ENCODE measurements around the gene ISM1. TPM values are rescaled to one million over a fixed set of nuclear protein-coding genes. Genes with fewer than 3 reads are reported as not detected.

Gene ISM1
- total and polyA plus RNA-seq, 2 of the 13 experiments (the other 11 are each of a cell fraction or from before 2014, with no cell fraction given): 0.40 to 1.4 TPM

DNA sequence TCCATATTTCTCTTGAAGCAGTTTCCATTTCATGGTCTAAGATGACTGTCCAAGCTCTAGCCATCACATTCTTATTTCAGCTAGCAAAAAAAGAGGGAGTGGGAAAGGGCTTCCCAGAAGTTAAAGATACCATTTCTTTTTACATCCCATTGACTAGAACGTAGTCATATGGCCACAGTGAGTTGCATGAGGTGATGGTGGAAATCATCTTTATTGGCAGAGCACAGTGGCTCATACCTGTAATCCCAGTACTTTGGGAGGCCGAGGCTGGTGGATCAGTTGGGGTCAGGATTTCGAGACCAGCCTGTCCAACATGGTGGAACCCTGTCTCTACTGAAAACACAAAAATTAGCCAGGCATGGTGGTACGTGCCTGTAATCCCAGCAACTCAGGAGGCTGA is 99.6 kb downstream of the ISM1 start:
- ATAC-seq (no peak), DNase-seq (ENCODE audit: low spot score) (no peak), FAIRE-seq (no peak)
- TF ChIP-seq ZNF317 (CRISPR knock-in tag; IDR thresholded peaks at IDR 0.05) (0 out of 2 replicates have a peak, but pooled peaks have one; percentile 57), THAP11 (CRISPR knock-in tag; IDR thresholded peaks at IDR 0.05) (no peak), NFRKB (IDR thresholded peaks at IDR 0.05) (no peak), ZNF34 (CRISPR knock-in tag; IDR thresholded peaks at IDR 0.05; ENCODE audit: borderline replicate concordance) (no peak)
- TF ChIP-seq, protein P1, sequence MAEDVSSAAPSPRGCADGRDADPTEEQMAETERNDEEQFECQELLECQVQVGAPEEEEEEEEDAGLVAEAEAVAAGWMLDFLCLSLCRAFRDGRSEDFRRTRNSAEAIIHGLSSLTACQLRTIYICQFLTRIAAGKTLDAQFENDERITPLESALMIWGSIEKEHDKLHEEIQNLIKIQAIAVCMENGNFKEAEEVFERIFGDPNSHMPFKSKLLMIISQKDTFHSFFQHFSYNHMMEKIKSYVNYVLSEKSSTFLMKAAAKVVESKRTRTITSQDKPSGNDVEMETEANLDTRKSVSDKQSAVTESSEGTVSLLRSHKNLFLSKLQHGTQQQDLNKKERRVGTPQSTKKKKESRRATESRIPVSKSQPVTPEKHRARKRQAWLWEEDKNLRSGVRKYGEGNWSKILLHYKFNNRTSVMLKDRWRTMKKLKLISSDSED (CRISPR knock-in tag; IDR thresholded peaks at IDR 0.05): no peak
- H3K9ac ChIP-seq (ENCODE audit: insufficient read depth, low read depth, low read length): no peak overlapping the region
- intact Hi-C loops (cut with micrococcal nuclease; ENCODE audit: unreplicated experiment): loop anchor here (10.0 kb wide), 1 partner anchor 464 kb away; the partner anchor contains the start of genes ESF1 and NDUFAF5
- H3K36me3 ChIP-seq (replicated peaks in 1 of 2; ENCODE audit: control insufficient read depth in 1 of 2, insufficient read depth in 2 of 2, low read length in 2 of 2): no peaks in the 10 kb centered on the region
- H3K4me2 ChIP-seq (ENCODE audit: low read depth, low read length): no peak overlapping the region
- H2AFZ ChIP-seq (ENCODE audit: low read length): no peak overlapping the region
- H3K4me3 ChIP-seq (replicated peaks in 1 of 3; ENCODE audit: insufficient read depth in 1 of 3, low read depth in 2 of 3, low read length in 3 of 3): no peak overlapping the region
- BruUV-seq (replicated peaks): no TSS peak
- H3K27ac ChIP-seq (ENCODE audit: extremely low read length, insufficient read depth, low read length): no peak overlapping the region
- in situ Hi-C loops (cut with HindIII; ENCODE audit: extremely low pct_ligation_motif_present, low pct_unique_long_range_greater_than_20kb): loop anchor here (5.0 kb wide), 1 partner anchor 227 kb away; no protein-coding TSS in a partner anchor
- H3K4me1 ChIP-seq (ENCODE audit: insufficient read depth, low read length): peaks cover 37% of the 10 kb centered on the region
- ChIA-PET CTCF (ENCODE audit: low intra/inter-chr PET ratio, low total read pairs) (no interaction called here), POLR2A (interaction anchor here (0.7 kb wide), 1 partner anchor 121 kb away, joined by 4 read pairs; no protein-coding TSS in a partner anchor)
- no peaks in the 10 kb centered on the region for H3K79me2 ChIP-seq (ENCODE audit: insufficient read depth, low read length)
- WGBS (ENCODE audit: low lambda C conversion rate): 73% methylated on average over 4 of the region's 4 CpGs
- H3K9me3 ChIP-seq (ENCODE audit: low read length): peaks cover 15% of the 10 kb centered on the region
- no peaks in the 10 kb centered on the region for H4K20me1 ChIP-seq (ENCODE audit: insufficient read depth, low read length)
- no peaks in the 10 kb centered on the region for H3K27me3 ChIP-seq (ENCODE audit: control insufficient read depth in 1 of 2, insufficient read depth in 2 of 2, low read length in 2 of 2)

DNA sequence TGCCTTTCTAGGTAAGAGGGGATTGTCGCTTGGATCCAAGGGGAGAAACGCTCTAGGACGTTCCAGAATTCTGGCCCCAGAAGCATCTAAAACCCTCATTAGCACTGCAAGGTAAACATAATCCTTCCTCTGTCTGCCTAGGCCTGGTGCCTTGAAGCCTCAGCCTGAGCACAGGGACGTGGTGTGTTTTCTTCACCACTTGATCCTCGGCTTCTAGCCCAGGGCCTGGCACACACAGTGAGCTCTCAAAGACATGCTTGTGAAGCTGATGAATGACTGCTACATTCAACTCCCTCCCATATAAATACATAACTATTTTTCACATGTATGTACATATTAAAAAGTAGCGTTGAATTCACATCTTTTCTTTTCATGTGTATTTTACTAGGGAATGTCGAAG is 100.3 kb downstream of the ISM1 start:
- no peaks in the 10 kb centered on the region for H3K36me3 ChIP-seq (replicated peaks in 1 of 2; ENCODE audit: control insufficient read depth in 1 of 2, insufficient read depth in 2 of 2, low read length in 2 of 2)
- WGBS (ENCODE audit: low lambda C conversion rate): 80% methylated on average over 7 of the region's 7 CpGs
- TF ChIP-seq, protein P2, sequence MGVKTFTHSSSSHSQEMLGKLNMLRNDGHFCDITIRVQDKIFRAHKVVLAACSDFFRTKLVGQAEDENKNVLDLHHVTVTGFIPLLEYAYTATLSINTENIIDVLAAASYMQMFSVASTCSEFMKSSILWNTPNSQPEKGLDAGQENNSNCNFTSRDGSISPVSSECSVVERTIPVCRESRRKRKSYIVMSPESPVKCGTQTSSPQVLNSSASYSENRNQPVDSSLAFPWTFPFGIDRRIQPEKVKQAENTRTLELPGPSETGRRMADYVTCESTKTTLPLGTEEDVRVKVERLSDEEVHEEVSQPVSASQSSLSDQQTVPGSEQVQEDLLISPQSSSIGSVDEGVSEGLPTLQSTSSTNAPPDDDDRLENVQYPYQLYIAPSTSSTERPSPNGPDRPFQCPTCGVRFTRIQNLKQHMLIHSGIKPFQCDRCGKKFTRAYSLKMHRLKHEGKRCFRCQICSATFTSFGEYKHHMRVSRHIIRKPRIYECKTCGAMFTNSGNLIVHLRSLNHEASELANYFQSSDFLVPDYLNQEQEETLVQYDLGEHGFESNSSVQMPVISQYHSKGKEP (CRISPR knock-in tag; IDR thresholded peaks at IDR 0.05): no peak
- no peak for TF ChIP-seq ZNF766 (CRISPR knock-in tag; IDR thresholded peaks at IDR 0.05; ENCODE audit: borderline replicate concordance)
- TF ChIP-seq ZNF589 (CRISPR knock-in tag; conservative IDR thresholded peaks at IDR 0.05): no peak
- TF ChIP-seq PAWR (CRISPR knock-in tag; IDR thresholded peaks at IDR 0.05; ENCODE audit: borderline replicate concordance): no peak
- no peak for TF ChIP-seq SNRNP70 (IDR thresholded peaks at IDR 0.05; ENCODE audit: low read depth, low read length)
- CTCF ChIA-PET (ENCODE audit: low intra/inter-chr PET ratio, low total read pairs): no interaction called here
- H3K79me2 ChIP-seq (ENCODE audit: insufficient read depth, low read length): no peaks in the 10 kb centered on the region
- no peak overlapping the region for H3K4me3 ChIP-seq (replicated peaks in 1 of 3; ENCODE audit: insufficient read depth in 1 of 3, low read depth in 2 of 3, low read length in 3 of 3)
- H3K4me1 ChIP-seq (ENCODE audit: insufficient read depth, low read length): peaks cover 37% of the 10 kb centered on the region
- H3K27me3 ChIP-seq (ENCODE audit: control insufficient read depth in 1 of 2, insufficient read depth in 2 of 2, low read length in 2 of 2): no peaks in the 10 kb centered on the region
- no peaks in the 10 kb centered on the region for H4K20me1 ChIP-seq (ENCODE audit: insufficient read depth, low read length)
- DNase-seq (ENCODE audit: low spot score) (no peak), FAIRE-seq (no peak), ATAC-seq (no peak)
- in situ Hi-C loops (cut with HindIII; ENCODE audit: extremely low pct_ligation_motif_present, low pct_unique_long_range_greater_than_20kb): loop anchor here (5.0 kb wide), 1 partner anchor 226 kb away; no protein-coding TSS in a partner anchor
- no peak overlapping the region for H3K4me2 ChIP-seq (ENCODE audit: low read depth, low read length)
- no peak overlapping the region for H3K9ac ChIP-seq (ENCODE audit: insufficient read depth, low read depth, low read length)
- no peak overlapping the region for H3K27ac ChIP-seq (ENCODE audit: extremely low read length, insufficient read depth, low read length)
- intact Hi-C loops (cut with micrococcal nuclease; ENCODE audit: unreplicated experiment): loop anchor here (10.0 kb wide), 1 partner anchor 463 kb away; the partner anchor contains the start of genes ESF1 and NDUFAF5
- POLR2A ChIA-PET: no interaction called here
- peaks cover 13% of the 10 kb centered on the region for H3K9me3 ChIP-seq (ENCODE audit: low read length)
- no peak overlapping the region for H2AFZ ChIP-seq (ENCODE audit: low read length)
- BruUV-seq (replicated peaks): no TSS peak

All from HepG2 (cell line).